ENCODE data around the gene ETS1.

- TF ChIP-seq ELF4 (IDR thresholded peaks at IDR 0.05) (no peak), L3MBTL2 (conservative IDR thresholded peaks at IDR 0.05) (no peak), BHLHE40 (IDR thresholded peaks at IDR 0.05; ENCODE audit: borderline replicate concordance) (no peak), SUZ12 (IDR thresholded peaks at IDR 0.05) (no peak)
These were observed 17.4 kb upstream of the ETS1 start for GRCh38 chr11:128604723-128605122.

Data from HEK293T (cell line).